ENCODE data around the gene CARD11.
"Not testable (repeated sequence)": the region's sequence is repeated elsewhere in the genome, so short reads cannot be mapped to it uniquely, and the experiment has no call there.

The CARD11 gene

DNA sequence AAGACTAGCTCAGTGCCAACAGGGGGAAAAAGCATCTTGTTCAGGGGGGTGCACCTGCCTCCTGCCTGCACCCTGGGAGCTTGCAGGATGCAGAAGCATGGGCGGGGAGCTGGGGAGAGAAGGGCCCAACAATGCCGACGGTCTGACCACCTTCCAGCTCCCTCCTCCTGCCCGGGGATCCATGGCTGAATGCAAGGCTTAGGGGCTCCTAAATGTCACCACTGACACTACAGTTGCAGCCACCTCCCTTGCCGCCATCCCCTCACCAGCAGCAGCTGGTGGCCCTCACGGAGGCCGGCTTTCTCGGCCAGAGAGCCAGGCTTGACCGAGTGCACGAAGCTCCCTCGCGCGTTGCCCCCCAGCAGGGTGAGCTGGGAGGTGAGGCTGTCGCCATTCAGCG lies 120.8 kb downstream of the CARD11 start:
- DNase-seq, result no peak

DNA sequence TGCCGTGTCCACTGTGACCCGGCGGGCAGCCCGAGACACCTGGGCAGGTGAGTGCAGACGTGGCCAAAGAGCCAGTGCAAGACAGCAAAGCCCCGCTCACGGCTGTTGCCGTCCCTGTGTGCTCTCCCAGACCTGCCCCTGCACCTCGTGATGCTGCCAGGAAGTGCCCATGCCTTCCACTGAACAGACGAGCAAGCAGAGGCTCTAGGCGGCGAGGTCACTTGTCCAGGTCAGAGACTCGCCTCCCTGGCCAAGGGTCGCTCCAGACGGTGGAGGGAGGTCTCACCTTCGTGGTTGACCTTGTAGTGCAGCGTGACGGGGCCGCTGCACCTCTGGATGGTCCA lies 121.3 kb downstream of the CARD11 start:
- DNase-seq, result no peak

DNA sequence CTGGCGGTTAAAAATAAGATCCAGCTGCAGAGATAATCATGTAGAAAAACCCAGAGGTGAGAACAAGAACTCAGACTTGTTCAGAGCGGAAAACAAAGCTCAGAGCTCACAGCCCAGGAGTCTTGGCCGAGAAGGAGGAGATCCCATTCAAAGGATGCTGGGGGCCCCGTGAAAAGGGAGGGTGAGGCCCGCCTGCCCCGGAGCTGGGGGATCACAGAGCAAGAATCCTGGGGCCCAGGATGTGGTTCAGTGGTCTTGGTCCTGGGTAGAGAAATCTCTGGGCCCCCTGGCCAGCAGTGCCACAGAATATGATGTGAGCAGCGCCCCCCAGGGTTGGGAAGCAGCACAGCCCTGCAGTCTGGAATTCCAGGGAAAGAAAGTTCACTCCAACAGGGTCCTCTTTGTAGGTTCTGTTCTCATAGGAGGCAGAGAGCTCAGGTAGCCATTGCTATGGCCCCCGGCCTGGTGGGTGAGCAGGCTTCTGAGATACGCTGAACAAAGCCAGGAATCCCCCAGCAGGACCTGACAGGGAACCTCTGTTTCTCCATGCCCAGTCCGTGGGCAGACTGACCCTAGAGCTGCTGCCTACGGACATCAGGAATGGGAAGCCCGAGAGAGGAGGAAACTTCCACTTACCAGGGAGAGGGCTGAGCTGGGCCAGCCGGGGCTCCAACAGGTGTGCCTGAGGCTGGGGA lies 121.9 kb downstream of the CARD11 start:
- DNase-seq, result peak; percentile 19 to 69

DNA sequence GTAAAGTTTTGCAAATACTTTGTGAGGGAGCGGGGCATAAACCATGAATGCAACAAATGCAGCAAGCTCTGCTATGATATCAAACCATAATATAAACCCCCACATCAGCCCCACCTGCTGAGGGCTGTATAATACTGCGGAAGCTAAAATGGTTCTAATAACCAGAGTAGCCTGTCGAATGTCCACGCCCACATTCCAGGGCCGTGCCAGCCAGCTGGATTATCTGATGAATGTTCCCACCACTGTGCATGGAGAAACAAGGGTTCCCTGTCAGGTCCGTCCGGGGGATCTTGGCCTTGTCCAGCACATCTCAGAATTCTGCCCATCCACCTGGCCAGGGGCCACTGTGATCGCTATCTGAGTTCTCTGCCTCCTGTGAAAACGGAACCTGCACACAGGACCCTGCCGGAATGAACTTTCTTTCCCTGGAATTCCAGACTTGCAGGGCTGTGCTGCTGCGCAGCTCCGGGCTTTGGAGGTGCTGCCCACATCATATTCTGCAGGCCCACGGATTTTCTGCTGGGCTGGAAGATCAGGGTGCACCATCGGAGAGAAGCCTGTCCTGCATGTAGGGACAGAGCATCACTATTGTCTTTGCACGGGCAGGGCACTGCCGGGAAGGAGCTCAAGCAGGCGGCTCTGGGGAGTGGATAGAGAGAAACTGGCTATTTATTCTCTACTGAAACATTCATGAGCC lies 122.6 kb downstream of the CARD11 start:
- DNase-seq, result no peak

DNA sequence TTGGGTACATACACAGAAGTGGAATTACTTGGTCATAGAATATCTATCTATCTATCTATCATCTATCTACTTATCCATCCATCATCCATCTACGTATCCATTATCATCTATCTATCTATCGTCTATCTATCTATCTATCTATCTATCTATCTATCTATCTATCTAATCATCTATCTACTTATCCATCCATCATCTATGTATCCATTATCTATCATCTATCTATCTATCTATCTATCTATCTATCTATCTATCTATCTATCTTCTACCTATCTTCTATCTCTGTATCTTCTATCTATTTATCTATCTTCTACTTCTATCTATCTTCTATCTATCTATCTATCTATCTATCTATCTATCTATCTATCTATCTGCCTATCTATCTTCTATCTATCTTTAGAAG lies 123.2 kb downstream of the CARD11 start:
- not testable (repeated sequence) for DNase-seq

DNA sequence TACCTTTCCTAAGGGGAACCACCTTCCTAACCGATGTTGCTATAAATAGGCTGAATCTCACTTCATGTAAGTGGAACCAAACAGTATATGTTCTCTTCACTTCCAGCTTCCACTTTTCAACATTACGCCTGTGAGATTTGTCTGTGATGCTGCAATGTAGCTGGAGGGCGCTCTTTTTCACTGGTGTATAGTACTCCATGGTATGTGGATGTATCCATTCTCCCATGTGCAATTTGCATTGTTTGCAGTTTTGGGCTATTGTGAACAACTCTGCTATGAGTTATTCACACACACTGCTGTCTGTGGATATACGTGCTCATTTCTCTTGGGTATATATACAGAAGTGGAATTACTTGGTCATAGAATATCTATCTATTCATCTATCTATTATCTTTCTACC lies 123.6 kb downstream of the CARD11 start:
- DNase-seq, result no peak

DNA sequence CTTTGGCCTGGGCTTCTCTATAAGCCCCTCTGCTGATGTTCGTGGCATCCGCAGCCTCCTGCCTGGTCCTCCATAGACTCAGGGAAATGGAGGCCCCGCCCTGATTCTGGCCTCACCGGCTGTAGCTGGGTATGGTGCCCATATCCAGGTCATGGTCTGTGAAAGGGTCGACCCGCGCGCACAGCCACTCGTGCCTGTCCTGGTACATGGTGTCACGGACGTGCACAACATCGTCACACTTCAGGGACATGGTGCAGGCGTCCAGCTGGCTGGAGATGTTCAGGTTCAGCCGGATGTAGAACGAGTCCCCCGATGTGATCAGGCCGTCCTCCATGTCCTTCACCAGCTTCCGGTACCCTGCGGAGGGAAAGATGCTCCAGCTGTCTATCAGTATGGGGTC lies 124.4 kb downstream of the CARD11 start:
- no peak for DNase-seq

DNA sequence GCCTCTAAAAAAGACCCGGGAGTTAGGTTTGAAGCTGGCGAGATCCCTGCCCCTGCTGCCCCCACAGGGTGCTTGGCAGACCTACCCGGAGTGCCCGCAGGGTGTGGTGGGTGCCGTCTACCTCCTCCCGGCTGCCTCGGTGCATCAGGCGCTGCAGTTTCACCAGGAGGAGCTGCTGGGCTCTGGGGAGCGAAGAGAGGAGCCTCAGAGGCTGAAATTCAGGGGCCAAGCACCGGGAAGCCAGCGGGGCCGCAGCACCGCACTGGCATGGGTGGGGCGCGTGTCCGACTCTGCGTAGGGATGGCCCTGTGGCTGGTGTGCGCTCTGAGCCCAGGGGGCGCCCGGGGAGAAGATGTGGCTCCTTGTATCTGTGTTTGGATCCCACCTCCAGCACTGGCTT lies 125.3 kb downstream of the CARD11 start:
- no peak for DNase-seq

DNA sequence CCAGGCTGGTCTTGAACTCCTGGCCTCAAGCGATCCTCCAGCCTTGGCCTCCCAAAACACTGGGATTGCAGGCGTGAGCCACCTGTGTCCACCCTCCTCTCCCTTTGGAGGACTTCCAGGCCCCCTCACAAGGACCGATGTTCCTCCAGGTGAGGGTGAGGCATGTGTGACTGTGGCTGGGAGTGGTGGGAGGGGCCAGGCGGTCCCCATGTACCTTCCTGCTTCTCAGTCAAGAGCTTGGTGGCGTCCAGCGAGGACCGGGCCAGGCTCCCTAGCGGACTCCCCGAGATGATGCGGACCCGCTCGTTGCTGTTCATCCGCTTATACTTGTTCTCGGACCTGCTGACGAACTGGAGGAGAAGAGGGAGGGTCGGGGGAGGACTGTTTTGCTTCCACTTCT lies 128.6 kb downstream of the CARD11 start:
- DNase-seq, result no peak

DNA sequence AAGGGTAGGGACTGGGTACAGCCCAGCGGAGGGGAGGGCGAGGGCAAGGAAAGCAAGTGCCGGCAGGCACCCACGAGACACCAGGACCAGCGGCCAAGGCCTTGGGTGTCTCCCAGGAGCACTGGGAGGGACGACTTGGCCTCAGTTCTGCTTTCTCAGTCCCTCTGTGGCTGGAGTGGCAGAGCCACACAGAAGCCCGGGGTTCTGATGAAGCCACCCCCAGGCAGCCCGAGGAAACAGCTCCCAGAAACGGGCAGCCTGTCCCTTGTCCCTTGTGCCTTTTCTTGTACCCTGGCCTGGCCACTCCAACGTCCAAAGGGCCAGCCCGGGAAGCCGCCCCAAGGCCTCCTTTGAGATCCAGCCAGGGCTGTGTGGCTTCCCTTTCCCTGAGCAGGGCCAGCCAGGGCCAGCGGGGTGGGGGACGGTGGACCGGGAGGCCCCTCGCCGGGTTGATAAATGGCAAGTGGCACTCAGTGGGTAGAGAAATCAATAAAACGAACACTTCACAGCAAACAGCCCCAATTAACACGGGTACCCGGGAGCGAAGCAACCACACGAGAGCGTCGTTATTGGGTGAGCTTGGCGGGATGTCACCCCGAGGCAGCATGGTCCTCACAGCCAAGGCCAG lies 129.8 kb downstream of the CARD11 start:
- DNase-seq, result no peak

DNA sequence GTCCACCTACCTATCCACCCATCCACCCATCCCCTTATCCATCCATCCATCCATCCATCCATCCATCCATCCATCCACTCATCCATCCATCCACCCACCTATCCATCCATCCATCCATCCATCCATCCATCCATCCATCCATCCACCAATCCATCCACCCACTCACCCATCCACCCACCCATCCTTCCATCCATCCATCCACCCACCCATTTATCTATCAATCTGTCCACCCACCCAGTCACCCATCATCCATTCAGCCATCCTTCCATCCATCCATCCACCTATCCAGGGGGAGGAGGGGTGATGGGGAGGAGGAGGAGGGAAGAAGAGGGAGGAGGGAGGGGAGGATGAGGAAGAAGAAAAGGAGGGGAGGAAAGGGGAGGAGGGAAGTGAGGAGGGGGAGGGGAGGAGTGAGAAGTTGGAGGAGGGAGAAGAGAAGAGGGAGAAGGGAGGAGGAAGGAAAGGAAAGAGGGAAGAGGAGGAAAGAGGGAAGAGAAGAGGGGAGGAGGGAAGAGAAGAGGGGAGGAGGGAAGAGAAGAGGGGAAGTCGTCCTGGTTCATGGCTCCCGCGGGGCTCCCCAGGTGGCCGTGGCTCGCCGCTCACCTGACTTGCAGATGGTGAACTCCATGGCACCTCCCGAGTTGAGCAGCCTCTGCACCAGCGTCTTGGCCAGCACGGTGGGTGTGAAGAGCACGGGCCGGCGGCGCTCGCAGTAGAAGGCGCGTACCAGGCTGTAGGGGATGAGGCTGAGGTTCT lies 130.8 kb downstream of the CARD11 start:
- no peak for DNase-seq

DNA sequence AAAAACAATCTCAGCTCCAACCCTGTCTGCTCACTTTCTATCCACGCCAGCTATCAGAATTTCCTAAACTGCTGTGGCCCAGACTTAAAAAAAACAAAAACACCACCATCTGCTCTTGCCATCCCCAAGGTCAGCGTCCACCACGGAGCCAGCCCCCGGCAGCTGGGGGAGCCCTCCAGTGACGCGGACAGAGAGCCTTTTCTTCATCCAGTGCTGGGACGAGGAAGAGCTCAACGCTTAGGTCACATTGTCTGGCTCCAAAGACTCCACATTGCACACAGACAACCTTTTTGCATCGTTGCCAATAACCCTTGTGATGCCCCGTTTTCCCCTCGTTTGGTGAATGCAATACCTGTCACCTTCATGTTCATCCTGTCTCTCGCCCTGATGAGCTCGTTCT lies 132.2 kb downstream of the CARD11 start:
- no peak for DNase-seq

DNA sequence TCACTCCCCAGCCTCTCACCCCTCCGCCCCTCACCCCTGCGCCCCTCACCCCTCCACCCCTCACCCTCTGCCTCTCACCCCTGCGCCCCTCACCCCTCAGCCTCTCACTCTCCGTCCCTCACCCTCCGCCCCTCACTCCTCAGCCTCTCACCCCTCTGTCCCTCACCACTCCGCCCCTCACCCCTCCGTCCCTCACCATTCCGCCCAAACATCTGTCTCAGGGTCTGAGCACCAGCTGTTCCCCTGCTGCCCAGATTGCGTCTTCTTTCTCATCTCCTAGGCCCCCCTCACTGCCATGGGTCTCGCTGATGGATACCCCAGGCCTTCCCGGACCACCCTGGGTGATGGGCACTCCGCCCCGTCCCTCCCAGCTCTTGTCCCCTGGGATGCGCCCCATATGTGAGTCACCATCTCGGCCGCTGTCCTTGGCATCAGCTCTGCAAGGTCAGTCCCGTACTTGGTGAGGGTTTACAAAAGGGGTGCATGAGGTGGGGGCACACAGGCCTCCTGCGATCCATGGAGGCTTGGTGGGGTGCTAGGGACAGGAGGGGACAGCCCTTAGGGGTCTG lies 134.1 kb downstream of the CARD11 start:
- DNase-seq, result no peak

DNA sequence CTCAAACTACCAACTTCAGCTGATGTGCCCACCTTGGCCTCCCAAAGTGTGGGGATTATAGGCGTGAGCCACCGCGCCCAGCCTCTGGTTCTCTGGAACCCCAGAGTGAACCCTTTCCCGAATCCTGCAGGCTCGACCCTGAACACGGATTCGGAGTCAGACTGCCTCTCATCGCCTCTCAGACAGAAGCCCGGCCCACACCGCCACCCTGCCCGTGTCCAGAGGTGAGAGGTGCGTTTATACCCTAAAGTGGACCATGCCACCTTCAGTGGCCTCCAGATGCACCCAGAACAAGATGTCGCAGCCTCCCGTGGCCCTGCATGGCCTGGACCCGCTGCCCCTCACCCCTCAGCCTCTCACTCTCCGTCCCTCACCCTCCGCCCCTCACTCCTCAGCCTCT lies 134.6 kb downstream of the CARD11 start:
- DNase-seq, result no peak

DNA sequence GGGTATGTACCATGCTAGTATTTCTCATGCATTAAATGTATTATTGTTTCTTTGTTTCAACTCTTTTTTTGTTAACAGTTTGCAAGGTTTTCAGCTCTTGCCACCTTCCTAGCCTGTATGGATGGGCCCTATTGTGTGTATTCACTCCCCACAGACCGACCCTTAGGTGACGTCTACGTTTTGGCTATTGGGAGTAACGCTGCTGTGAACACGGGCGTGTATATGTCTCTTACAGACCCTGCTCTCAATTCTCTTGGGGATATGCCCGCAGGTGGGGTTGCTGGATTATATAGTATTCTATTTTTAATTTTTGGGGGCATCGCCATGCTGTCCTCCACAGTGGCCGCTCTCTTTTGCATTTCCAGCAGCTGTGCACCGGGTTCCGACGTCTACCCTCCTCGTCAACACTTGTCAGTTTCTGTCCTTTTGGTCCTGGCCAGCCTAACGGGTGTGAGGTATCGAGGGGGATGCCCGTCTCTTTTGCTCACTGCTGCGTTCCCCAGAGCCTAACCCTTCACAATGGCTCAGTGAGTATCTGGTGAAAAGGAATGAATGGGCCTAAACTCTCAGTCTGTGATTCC lies 135.5 kb downstream of the CARD11 start:
- DNase-seq, result no peak

DNA sequence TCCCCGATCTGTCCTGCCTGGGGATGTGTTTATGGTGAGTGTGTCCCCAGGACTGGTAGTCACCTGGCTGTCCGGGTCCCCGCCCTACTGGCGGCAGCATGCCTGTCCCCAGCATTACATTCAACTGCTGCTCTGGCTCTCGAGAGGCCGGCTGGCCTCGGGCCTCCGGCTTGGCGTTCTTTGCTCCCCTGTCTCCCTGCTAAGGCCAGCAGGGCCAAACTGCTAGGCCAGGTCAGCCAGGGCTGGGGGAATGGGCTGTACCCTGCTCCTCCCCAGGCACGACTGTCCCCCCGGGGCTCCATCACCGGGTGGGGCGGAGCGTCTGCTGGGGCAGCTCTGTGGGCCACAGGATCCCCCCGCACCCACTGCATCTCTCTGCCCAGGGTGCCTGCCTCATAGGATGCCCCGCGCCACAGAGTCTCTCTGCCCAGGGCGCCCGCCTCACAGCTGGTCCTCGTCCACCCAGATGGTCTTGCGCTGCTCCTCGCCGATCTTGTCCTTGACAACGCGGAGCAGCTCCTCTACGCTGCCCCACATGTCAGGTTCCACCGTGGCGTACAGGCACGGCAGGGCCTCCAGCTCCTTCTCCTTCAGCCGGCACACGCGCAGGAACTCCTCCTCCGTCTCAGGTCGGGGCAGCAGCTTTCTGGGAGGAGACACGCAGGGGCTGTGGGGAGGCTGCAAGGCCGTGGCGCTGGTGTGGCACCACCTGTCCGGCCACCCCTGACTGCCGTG lies 137.3 kb downstream of the CARD11 start:
- no peak for DNase-seq

DNA sequence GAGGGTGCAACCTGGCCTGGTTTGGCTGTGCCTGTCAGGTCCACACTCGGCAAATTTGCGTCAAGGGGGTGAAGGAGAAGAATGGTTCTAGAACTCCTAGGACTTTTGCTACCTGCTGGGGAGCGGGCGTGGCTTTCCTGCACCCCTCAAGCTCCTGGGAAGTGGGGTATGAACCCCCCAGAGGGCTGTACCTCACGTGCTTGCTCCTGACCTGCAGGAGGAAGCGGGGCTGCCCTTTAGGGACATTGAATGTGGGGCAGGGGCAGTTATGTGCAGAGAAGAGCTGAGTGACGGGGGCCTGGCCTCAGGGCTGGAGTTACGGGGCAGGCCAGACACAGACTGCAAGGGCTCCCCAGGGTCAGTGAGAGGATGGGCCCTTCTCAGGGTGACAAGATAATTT lies 138.2 kb downstream of the CARD11 start:
- DNase-seq, result no peak

DNA sequence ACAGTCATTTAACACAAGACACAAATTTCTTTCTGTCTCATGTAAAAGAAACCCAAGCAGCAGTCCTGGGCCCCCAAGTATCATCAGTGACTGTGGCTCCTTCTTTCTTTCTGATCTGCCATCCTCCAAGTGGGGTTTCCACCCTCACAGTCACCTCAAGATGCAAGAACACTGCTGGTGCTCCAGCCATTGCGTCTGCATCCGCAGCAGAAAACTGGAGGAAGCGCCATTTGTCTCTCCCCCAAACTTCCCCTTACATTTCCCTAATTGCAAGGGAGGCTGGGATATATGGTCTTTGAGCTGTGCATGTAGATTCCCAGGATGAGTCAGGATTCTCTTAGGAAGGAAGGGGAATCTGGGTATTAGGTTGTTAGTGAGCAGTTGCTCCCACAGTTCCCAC lies 138.6 kb downstream of the CARD11 start:
- DNase-seq, result peak in 1 of 2 donors; percentile 29

DNA sequence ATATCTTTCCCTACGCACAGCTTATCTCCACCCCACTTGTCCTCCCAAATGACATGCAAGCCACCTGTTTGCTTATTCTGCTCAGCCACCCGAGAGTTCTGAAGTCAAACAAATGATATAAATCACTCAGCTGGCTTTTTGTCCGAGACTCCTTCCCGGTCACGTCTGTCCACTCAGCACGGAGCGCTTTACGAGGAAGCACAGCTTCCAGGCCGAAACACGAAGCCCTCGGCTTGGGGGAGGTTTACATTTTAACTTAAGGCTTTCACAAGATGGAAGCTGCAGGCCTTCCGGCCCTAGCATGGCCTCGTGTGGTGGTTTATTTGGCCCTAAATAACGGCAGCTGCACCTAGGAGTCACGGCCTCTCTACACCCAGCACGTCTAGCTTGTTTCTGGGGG lies 139.5 kb downstream of the CARD11 start:
- DNase-seq, result no peak

DNA sequence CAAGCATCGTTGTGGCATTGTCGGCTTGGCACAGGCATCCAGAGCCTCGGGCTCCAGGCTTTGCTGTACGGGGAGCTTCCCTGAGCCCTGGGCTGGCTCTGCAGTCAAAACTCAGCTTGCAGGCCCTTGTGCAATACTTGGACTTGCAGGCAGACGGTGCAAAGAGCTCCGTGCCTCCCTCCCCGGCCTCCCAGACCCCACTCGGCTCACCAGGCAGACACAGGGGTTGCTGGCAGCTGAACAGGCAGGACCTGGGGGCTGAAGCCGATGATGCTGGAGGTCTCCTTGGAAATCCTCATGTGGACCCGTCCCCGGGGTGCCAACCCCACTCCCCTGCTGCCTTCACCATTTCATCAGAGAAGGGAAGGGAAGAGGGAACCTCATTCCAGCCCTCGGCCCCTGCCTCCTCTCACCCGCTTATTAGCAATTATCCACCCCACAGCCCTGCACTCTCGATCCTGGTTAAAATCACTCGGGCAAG lies 139.9 kb downstream of the CARD11 start:
- DNase-seq, result no peak

DNA sequence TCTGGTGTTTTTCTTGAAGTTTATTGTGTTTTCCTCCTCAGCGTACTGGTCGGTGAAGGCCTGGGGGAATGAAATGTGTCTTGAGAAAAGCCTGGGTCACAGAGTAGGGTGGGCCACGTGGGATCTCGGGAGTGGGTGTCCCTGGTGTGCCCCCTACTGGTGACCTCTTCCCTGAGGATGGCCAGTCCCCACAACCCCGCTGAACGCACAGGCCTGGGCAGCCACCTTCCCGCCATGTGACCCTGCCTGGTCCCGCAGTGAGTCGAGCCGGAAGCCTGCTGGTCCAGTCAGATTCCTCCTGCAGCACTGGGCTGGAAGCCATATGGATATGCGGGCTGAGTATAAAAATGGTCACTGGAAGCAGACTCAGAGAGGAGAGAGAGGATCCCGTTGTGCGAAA lies 146.6 kb downstream of the CARD11 start:
- no peak for DNase-seq

DNA sequence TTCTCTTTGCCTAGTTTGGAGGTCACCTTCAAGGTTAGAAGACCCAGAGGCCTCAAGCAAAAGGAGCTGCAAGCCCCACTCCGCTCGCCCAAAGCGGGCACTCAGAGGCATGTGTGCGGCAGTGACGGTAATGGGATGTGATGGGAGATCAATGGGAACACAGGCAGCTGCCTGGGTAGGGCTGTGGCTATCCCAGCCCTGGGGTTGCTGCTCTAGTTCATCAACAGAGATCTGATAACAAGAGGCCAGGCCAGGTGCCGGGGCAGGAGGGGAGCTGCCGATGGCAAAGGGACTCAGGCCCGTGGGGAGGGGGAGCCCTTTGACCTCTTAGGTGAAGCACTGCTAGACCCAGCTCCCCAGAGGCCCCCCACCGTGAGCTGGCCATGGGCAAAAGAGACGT lies 147.5 kb downstream of the CARD11 start:
- no peak for DNase-seq

Data from inflammatory macrophage treated with lipopolysaccharide for 1 hour (primary cell).